Measurements from ENCODE around the gene STIL.

STIL gene

DNA sequence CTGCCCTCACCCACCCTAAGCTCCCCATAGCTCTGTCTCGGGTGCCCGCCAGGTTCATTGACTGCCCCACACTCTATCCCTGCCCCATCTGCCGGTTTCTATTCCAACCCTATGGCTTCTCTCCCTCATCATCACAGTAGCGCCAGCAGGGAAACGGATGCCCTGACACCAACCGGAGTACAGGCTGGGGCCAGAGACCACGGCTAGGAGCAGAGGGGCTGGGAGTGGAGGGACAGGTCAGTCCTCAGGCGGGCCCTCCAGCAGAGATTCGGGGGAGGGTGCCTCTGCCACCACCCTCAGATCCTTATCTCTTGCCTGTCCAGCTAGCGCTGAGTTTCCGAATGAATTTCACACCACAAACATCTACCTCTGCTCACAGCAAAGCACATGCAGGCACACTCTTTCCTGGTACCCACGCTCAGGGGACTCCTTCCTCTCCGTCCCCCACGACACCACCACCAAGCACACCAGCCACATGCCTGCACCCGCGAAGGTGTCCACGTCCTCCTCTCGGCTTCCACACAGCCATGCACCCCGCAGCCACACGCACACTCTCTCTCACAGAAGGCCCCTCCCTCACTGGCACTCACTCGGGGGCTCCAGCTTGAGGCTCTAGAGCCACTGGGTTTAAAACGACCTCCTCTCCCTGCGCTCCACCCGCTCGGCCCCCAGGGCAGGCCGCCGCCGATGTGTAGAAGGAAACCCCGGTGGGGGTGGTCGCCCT, 89.1 kb downstream of the STIL start:
- DNase-seq (ENCODE audit: extremely low read depth, low read depth) = no peak
- no peak overlapping the region for H3K4me3 ChIP-seq (replicated peaks; ENCODE audit: low read depth, low read length)
- TF ChIP-seq, protein P1, sequence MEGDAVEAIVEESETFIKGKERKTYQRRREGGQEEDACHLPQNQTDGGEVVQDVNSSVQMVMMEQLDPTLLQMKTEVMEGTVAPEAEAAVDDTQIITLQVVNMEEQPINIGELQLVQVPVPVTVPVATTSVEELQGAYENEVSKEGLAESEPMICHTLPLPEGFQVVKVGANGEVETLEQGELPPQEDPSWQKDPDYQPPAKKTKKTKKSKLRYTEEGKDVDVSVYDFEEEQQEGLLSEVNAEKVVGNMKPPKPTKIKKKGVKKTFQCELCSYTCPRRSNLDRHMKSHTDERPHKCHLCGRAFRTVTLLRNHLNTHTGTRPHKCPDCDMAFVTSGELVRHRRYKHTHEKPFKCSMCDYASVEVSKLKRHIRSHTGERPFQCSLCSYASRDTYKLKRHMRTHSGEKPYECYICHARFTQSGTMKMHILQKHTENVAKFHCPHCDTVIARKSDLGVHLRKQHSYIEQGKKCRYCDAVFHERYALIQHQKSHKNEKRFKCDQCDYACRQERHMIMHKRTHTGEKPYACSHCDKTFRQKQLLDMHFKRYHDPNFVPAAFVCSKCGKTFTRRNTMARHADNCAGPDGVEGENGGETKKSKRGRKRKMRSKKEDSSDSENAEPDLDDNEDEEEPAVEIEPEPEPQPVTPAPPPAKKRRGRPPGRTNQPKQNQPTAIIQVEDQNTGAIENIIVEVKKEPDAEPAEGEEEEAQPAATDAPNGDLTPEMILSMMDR (IDR thresholded peaks at IDR 0.05; ENCODE audit: low read depth, low read length, missing control alignments) = no peak

DNA sequence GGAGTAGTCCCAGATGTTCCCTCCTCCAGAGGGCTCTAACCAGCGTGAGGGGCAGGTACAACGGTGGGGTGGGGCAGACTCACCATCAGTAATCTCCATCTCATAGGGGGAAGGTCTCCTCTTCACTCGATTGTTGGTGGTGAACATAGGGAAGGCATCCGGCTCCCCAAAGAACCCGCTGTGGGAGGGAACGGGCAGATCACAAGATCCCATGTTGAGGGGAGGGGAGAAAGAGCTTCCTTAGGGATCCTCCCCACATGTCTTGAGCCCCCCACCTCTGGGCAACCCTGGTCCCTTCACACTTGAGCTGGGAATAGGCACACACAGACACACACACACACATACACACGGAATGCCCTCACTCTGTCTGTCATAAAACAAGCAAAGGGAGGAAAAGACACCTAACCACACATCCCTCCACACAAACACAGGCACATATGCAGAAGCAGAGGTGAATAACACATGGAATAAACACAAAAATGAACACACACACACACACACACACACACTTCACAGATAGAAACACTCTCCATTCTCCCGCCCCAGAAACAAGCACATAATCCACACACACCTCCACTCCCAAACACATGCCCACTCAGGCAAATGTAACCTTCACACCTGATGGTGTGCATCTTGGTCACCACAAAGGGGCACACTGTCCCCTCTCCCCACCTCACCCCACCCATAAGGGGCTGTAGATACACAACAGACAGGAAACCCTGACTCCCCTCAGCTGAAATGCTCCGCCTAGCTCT, 89.8 kb downstream of the STIL start:
- TF ChIP-seq, protein P1 (IDR thresholded peaks at IDR 0.05; ENCODE audit: low read depth, low read length, missing control alignments) = no peak
- H3K4me3 ChIP-seq (replicated peaks; ENCODE audit: low read depth, low read length) = no peak overlapping the region
- no peak for DNase-seq (ENCODE audit: extremely low read depth, low read depth)

- H3K4me3 ChIP-seq (replicated peaks; ENCODE audit: low read depth, low read length) = no peak overlapping the region
- DNase-seq (ENCODE audit: extremely low read depth, low read depth) = no peak
- TF ChIP-seq, protein P1 (IDR thresholded peaks at IDR 0.05; ENCODE audit: low read depth, low read length, missing control alignments) = no peak
Measured at GRCh38 chr1:47223174-47223920, 90.6 kb downstream of the STIL start.

- no peak for DNase-seq (ENCODE audit: extremely low read depth, low read depth)
- no peak overlapping the region for H3K4me3 ChIP-seq (replicated peaks; ENCODE audit: low read depth, low read length)
- TF ChIP-seq, protein P1 (IDR thresholded peaks at IDR 0.05; ENCODE audit: low read depth, low read length, missing control alignments) = no peak
Measured at GRCh38 chr1:47222476-47222875, 91.5 kb downstream of the STIL start.

- TF ChIP-seq, protein P1 (IDR thresholded peaks at IDR 0.05; ENCODE audit: low read depth, low read length, missing control alignments) = no peak
- H3K4me3 ChIP-seq (replicated peaks; ENCODE audit: low read depth, low read length) = no peak overlapping the region
- no peak for DNase-seq (ENCODE audit: extremely low read depth, low read depth)
Measured at GRCh38 chr1:47219590-47220220, 94.2 kb downstream of the STIL start.

DNA sequence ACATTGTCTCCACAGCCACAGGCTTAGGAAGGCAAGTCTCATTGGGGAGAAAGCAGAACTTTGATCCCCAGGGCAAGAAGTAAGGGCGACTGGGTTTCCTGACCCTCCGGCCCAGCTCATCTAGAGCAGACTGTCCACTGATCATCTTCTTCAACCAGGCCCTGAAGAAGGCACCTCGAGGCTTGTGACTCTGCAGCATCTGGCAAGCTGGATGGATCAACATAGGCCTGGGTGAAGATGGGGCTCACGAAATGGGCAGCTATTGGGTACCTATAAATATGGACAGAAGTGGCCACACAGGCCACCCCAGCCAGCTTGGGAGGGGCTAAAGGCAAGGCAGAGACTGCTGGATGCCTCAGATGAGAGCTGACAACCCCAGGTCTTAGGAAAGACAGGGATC, 94.9 kb downstream of the STIL start:
- DNase-seq (ENCODE audit: extremely low read depth, low read depth) = no peak
- TF ChIP-seq, protein P1 (IDR thresholded peaks at IDR 0.05; ENCODE audit: low read depth, low read length, missing control alignments) = no peak
- no peak overlapping the region for H3K4me3 ChIP-seq (replicated peaks; ENCODE audit: low read depth, low read length)

Data from HFF-Myc (cell line).